K562 (cell line): ENCODE results near the gene WDFY2. TPM values are rescaled to one million over a fixed set of nuclear protein-coding genes. Genes with fewer than 3 reads are reported as not detected.

Experiments used
- ARID1B ChIP-seq: fragments of 450-650 bp; IDR thresholded peaks from 2 replicates; pipeline ENCODE4 v1.6.1; 2016; ENCODE audit warnings: antibody characterized with exemption, mild to moderate bottlenecking, inconsistent platforms
- FOXP1 ChIP-seq: sonication (generic); formaldehyde crosslinking; IDR thresholded peaks from 2 replicates; pipeline ENCODE4 v1.8.0; 2022; ENCODE audit warnings: mild to moderate bottlenecking, missing genetic modification reagents
- HMGXB4 ChIP-seq: sonication (generic); formaldehyde crosslinking; IDR thresholded peaks from 2 replicates; pipeline ENCODE4 v1.8.1; 2023; ENCODE audit warnings: mild to moderate bottlenecking, missing genetic modification reagents
- MTA1 ChIP-seq: fragments of 450-650 bp; IDR thresholded peaks from 2 replicates; pipeline ENCODE4 v1.6.1; 2017; ENCODE audit warnings: borderline replicate concordance
- NR0B1 ChIP-seq: fragments of 450-650 bp; IDR thresholded peaks from one replicate; pipeline ENCODE4 v1.6.1; 2018; ENCODE audit warnings: mild to moderate bottlenecking, moderate library complexity; ENCODE audit not compliant: partially characterized antibody
- RFX1 ChIP-seq: fragments of 450-650 bp; IDR thresholded peaks from 2 replicates; pipeline ENCODE4 v1.6.1; 2016; ENCODE audit warnings: mild to moderate bottlenecking, moderate library complexity
- SMAD4 ChIP-seq: fragments of 250-450 bp; sonication (Bioruptor Pico); conservative IDR thresholded peaks from 2 replicates; pipeline ENCODE4 v1.8.0; 2021; ENCODE audit warnings: inconsistent platforms, mild to moderate bottlenecking, moderate library complexity
- STAT5A ChIP-seq: IDR thresholded peaks from 2 replicates; pipeline ENCODE4 v1.6.1; 2012; ENCODE audit warnings: low read length, inconsistent platforms, borderline replicate concordance
- TAF15 ChIP-seq: fragments of 200-400 bp; formaldehyde crosslinking; IDR thresholded peaks from 2 replicates; pipeline ENCODE4 v1.6.1; 2017; ENCODE audit warnings: mild to moderate bottlenecking, low read depth, low read length, moderate library complexity
- TRIM25 ChIP-seq: fragments of 450-650 bp; IDR thresholded peaks from 2 replicates; pipeline ENCODE4 v1.7.0; 2016; ENCODE audit warnings: borderline replicate concordance
- U2AF2 ChIP-seq: fragments of 200-400 bp; formaldehyde crosslinking; optimal IDR thresholded peaks from 2 replicates; pipeline ENCODE3; 2017; ENCODE audit warnings: low read depth, mild to moderate bottlenecking, low read length
- ZEB2 ChIP-seq: fragments of 450-650 bp; IDR thresholded peaks from 2 replicates; pipeline ENCODE4 v1.6.1; 2016
- ZNF407 ChIP-seq: fragments of 450-650 bp; IDR thresholded peaks from 2 replicates; pipeline ENCODE4 v1.6.1; 2016; ENCODE audit warnings: low read depth
- polyA plus RNA-seq, 8 experiments: library from polyadenylated mRNA; depleted of rRNA in 4 of 8; stranded (reverse) in 5 of 8; unstranded in 3 of 8; fragments of >200 nt; fragmentation: Nextera tagmentation in 2 of 8; fragmentation: Illumina TruSeq in 1 of 8; extraction: Ambion mirVana in 2 of 8; extraction: Trizol in 1 of 8; gene quantifications; 2 replicates each; pipeline versions ENCODE4 v1.2.1 to v1.2.3, GENCODE V29; 2011 to 2014; ENCODE audit warnings: inconsistent platforms in 1 of 8, missing spikeins in 1 of 8
- total RNA-seq, 7 experiments: library from RNA; depleted of rRNA in 6 of 7; stranded (reverse); fragments of >200 nt in 6 of 7; fragmentation: Illumina TruSeq in 2 of 7; extraction: Trizol in 2 of 7; gene quantifications; 2 replicates each; pipeline versions ENCODE4 v1.2.1 to v1.2.3, GENCODE V29; 2011 to 2021; ENCODE audit warnings: low replicate concordance in 1 of 7

The WDFY2 gene
- total and polyA plus RNA-seq, 9 of the 15 experiments (the other 6 are each of a cell fraction or from before 2014, with no cell fraction given) = 0.66 to 6.4 (median 4.4) TPM

GRCh38 chr13:51803422-51804294 lies 219.4 kb downstream of the WDFY2 start, which contains the start of gene DHRS12 (continued):
- TF ChIP-seq HMGXB4 (CRISPR knock-in tag) (no peak), ZNF407 (no peak), SMAD4 (CRISPR knock-in tag) (peak; percentile 89), TRIM25 (no peak), RFX1 (no peak), U2AF2 (no peak), MTA1 (no peak), TAF15 (no peak), STAT5A (peak; percentile 47; the same call in 1 of the 2 replicates), FOXP1 (peak; percentile 82; the same call in 1 of the 2 replicates), ZEB2 (peak; percentile 79), ARID1B (peak; percentile 85), NR0B1 (no peak)
